ENCODE results near the gene ZNF532.

The ZNF532 gene

GRCh38 chr18:58882044-58882443, 17.4 kb downstream of the ZNF532 start:
- TF ChIP-seq REST (IDR thresholded peaks at IDR 0.05; ENCODE audit: insufficient read depth in 1 of 2, low read depth in 2 of 2, low read length in 2 of 2) (no peak), SIN3A (IDR thresholded peaks at IDR 0.05; ENCODE audit: borderline replicate concordance, insufficient read depth, low read length) (no peak), TAF1 (IDR thresholded peaks at IDR 0.05; ENCODE audit: borderline replicate concordance, insufficient read depth, low read length) (no peak), POLR2AphosphoS5 (IDR thresholded peaks at IDR 0.05; ENCODE audit: low read depth, low read length) (no peak), FOXP2 (optimal IDR thresholded peaks at IDR 0.05; ENCODE audit: borderline replicate concordance, extremely low read depth, extremely low read length, insufficient read depth) (no peak)

- TF ChIP-seq TAF1 (IDR thresholded peaks at IDR 0.05; ENCODE audit: borderline replicate concordance, insufficient read depth, low read length) (no peak), SIN3A (IDR thresholded peaks at IDR 0.05; ENCODE audit: borderline replicate concordance, insufficient read depth, low read length) (no peak), REST (IDR thresholded peaks at IDR 0.05; ENCODE audit: insufficient read depth in 1 of 2, low read depth in 2 of 2, low read length in 2 of 2) (no peak), FOXP2 (optimal IDR thresholded peaks at IDR 0.05; ENCODE audit: borderline replicate concordance, extremely low read depth, extremely low read length, insufficient read depth) (no peak), POLR2AphosphoS5 (IDR thresholded peaks at IDR 0.05; ENCODE audit: low read depth, low read length) (no peak)
Observed at GRCh38 chr18:58882686-58883085, 18.0 kb downstream of the ZNF532 start.

DNA sequence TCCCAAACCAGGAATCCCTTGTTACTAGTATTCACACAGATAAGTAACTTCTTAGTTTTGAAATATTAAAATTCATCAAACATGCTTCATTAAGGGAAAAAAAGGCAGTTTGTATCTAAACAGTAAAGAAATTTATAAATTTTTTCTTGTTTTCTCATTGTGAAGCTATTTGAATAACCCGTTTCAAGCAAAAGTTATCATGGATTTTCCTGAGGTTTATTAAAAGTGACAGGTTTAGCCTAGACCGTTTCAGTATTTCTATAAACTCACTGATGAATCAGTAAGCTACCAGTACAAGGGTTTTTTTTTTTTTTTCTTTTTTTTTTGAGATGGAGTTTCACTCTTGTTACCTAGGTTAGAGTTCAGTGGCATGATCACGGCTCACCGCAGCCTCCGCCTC, 20.0 kb downstream of the ZNF532 start:
- TF ChIP-seq REST (IDR thresholded peaks at IDR 0.05; ENCODE audit: insufficient read depth in 1 of 2, low read depth in 2 of 2, low read length in 2 of 2) (no peak), SIN3A (IDR thresholded peaks at IDR 0.05; ENCODE audit: borderline replicate concordance, insufficient read depth, low read length) (no peak), FOXP2 (optimal IDR thresholded peaks at IDR 0.05; ENCODE audit: borderline replicate concordance, extremely low read depth, extremely low read length, insufficient read depth) (no peak), POLR2AphosphoS5 (IDR thresholded peaks at IDR 0.05; ENCODE audit: low read depth, low read length) (no peak), TAF1 (IDR thresholded peaks at IDR 0.05; ENCODE audit: borderline replicate concordance, insufficient read depth, low read length) (no peak)

DNA sequence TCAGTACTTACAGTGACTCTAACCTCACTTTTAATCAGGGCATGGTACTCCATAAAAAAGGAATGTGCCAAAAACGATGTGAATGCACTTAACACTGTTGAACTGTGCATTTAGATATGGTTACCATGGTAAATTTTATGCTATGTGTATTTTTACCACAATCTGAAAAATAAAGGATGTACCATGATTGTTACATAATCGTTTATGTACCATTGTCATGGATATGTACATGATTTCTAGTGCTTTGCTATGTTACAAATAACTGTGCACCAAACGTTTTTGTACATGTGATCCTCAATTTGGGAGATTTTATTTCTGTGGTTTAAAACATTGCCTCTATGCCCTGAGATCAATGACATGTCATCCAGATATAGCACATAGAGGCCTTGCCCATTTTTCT, 21.8 kb downstream of the ZNF532 start:
- TF ChIP-seq SIN3A (IDR thresholded peaks at IDR 0.05; ENCODE audit: borderline replicate concordance, insufficient read depth, low read length) (no peak), FOXP2 (optimal IDR thresholded peaks at IDR 0.05; ENCODE audit: borderline replicate concordance, extremely low read depth, extremely low read length, insufficient read depth) (no peak), REST (IDR thresholded peaks at IDR 0.05; ENCODE audit: insufficient read depth in 1 of 2, low read depth in 2 of 2, low read length in 2 of 2) (no peak), POLR2AphosphoS5 (IDR thresholded peaks at IDR 0.05; ENCODE audit: low read depth, low read length) (no peak), TAF1 (IDR thresholded peaks at IDR 0.05; ENCODE audit: borderline replicate concordance, insufficient read depth, low read length) (no peak)
